GM13976 (cell line): ENCODE results near the gene TCIRG1.

Experiments used
- DNase-seq: peaks from one replicate; pipeline ENCODE4 v3.0.0; 2012; ENCODE audit warnings: low spot score
- CTCF ChIP-seq: IDR thresholded peaks from 2 replicates; pipeline ENCODE4 v1.5.1; 2012; ENCODE audit warnings: borderline replicate concordance, mild to moderate bottlenecking; ENCODE audit not compliant: insufficient read depth; ENCODE audit errors: extremely low read depth, missing control alignments, control extremely low read depth
- in situ Hi-C: fragments of 300-500 bp; cut with MboI; formaldehyde crosslinking; loops from one replicate; pipeline ENCODE4 v1.12.0; 2022; ENCODE audit warnings: low sequenced_read_pairs, mixed read lengths, inconsistent platforms; ENCODE audit not compliant: unreplicated experiment

The TCIRG1 gene

GRCh38 chr11:68066742-68067141, 27.9 kb downstream of the TCIRG1 start:
- no peak for DNase-seq
- TF ChIP-seq CTCF = no peak
- in situ Hi-C loops = no loop called here

- no peak for DNase-seq
- in situ Hi-C loops = no loop called here
Measured at GRCh38 chr11:68067991-68068390, 29.2 kb downstream of the TCIRG1 start.

GRCh38 chr11:68071281-68072048, 32.6 kb downstream of the TCIRG1 start:
- no peak for TF ChIP-seq CTCF
- no peak for DNase-seq
- in situ Hi-C loops = no loop called here

More at GRCh38 chr11:68067991-68068390, 29.2 kb downstream of the TCIRG1 start:
- no peak for TF ChIP-seq CTCF

GRCh38 chr11:68074584-68075352, 35.9 kb downstream of the TCIRG1 start:
- no peak for TF ChIP-seq CTCF
- in situ Hi-C loops = no loop called here
- no peak for DNase-seq

GRCh38 chr11:68076371-68077042, 37.7 kb downstream of the TCIRG1 start:
- in situ Hi-C loops = no loop called here
- TF ChIP-seq CTCF = no peak
- DNase-seq = no peak
